ENCODE measurements around the gene PSMB3. TPM values are rescaled to one million over a fixed set of nuclear protein-coding genes. Genes with fewer than 3 reads are reported as not detected.

PSMB3 gene
- total and polyA plus RNA-seq, 9 of the 15 experiments (the other 6 are each of a cell fraction or from before 2014, with no cell fraction given) = 460 to 2,775 (median 574) TPM

DNA sequence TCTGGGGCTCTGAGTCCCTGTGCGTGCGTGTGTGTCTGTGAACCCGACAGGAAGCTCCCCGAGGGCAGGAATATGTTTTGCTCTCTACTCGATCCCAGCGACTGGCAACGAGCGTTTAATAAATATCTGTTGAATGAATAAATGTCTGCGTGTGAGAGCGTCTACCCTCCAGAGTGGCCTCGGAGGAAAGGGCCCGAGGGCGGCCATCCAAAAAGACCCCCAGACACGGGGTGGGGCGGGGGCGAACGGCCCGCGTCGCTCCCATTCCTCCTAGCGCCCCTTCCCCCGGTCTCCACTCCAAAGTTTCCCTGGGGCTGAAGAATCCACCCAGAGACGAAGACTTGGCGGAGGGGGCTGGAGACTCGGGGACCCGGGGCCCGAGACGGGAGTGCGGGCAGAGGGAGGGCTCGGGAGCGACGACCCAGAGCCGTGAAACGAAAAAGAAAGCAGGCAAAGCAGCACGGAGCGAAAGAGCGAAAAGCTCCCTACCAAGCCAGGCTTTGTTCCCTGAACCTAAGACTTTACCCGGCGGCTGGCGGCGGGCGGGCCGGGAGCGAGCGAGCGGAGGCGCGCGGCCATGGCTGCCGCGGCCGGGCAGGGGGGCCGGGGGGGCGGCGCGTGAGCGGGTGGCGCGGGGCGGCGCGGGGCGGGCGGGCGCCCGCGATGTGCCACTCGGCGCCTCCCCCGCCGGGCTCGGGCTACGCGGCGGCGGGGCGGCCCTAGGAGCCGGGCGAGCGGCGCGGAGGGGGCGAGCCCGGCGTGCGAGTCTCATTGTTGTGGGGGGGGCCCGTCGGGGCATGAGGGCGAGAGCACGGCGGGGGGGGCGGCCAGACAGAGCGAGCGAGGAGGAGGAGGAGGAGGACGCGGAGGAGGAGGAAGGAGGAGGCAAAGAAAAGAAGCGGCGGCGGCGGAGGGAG lies 47.7 kb upstream of the PSMB3 start, which contains the start of gene MLLT6 (continued):
- no peak for TF ChIP-seq ZNF165 (CRISPR knock-in tag; IDR thresholded peaks at IDR 0.05; ENCODE audit: borderline replicate concordance)
- TF ChIP-seq TSC22D4 (tag; IDR thresholded peaks at IDR 0.05) = no peak
- no peak for TF ChIP-seq SP2 (IDR thresholded peaks at IDR 0.05; ENCODE audit: extremely low read depth, low read depth, low read length, poor library complexity, severe bottlenecking)
- TF ChIP-seq ATF3 (IDR thresholded peaks at IDR 0.05) = no peak
- TF ChIP-seq ATF3 (CRISPR knock-in tag; conservative IDR thresholded peaks at IDR 0.05) = no peak
- peak; percentile 72 for TF ChIP-seq ZNF263 (CRISPR knock-in tag; IDR thresholded peaks at IDR 0.05; ENCODE audit: borderline replicate concordance)
- 0 out of 2 replicates have a peak, but pooled peaks have one; percentile 9 for TF ChIP-seq ZNF212 (CRISPR knock-in tag; IDR thresholded peaks at IDR 0.05)
- peak; percentile 55 for TF ChIP-seq TBP (optimal IDR thresholded peaks at IDR 0.05; ENCODE audit: low read depth, low read length)
- TF ChIP-seq RFX1 (IDR thresholded peaks at IDR 0.05) = no peak
- no peak for TF ChIP-seq ZNF699 (CRISPR knock-in tag; IDR thresholded peaks at IDR 0.05; ENCODE audit: insufficient replicate concordance)
- no peak for TF ChIP-seq FOS (IDR thresholded peaks at IDR 0.05; ENCODE audit: extremely low read depth, insufficient read length)
- TF ChIP-seq ZNF696 (CRISPR knock-in tag; conservative IDR thresholded peaks at IDR 0.05) = no peak
- TF ChIP-seq, protein P1, sequence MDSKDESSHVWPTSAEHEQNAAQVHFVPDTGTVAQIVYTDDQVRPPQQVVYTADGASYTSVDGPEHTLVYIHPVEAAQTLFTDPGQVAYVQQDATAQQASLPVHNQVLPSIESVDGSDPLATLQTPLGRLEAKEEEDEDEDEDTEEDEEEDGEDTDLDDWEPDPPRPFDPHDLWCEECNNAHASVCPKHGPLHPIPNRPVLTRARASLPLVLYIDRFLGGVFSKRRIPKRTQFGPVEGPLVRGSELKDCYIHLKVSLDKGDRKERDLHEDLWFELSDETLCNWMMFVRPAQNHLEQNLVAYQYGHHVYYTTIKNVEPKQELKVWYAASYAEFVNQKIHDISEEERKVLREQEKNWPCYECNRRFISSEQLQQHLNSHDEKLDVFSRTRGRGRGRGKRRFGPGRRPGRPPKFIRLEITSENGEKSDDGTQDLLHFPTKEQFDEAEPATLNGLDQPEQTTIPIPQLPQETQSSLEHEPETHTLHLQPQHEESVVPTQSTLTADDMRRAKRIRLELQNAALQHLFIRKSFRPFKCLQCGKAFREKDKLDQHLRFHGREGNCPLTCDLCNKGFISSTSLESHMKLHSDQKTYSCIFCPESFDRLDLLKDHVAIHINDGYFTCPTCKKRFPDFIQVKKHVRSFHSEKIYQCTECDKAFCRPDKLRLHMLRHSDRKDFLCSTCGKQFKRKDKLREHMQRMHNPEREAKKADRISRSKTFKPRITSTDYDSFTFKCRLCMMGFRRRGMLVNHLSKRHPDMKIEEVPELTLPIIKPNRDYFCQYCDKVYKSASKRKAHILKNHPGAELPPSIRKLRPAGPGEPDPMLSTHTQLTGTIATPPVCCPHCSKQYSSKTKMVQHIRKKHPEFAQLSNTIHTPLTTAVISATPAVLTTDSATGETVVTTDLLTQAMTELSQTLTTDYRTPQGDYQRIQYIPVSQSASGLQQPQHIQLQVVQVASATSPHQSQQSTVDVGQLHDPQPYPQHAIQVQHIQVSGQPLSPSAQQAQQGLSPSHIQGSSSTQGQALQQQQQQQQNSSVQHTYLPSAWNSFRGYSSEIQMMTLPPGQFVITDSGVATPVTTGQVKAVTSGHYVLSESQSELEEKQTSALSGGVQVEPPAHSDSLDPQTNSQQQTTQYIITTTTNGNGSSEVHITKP (IDR thresholded peaks at IDR 0.05; ENCODE audit: partially characterized antibody) = no peak
- no peak for TF ChIP-seq HLTF (IDR thresholded peaks at IDR 0.05)
- peak; percentile 45 for TF ChIP-seq NFRKB (IDR thresholded peaks at IDR 0.05; ENCODE audit: low read depth)
- no peak for TF ChIP-seq NCOR1 (IDR thresholded peaks at IDR 0.05)
- TF ChIP-seq ZNF766 (CRISPR knock-in tag; conservative IDR thresholded peaks at IDR 0.05) = 0 out of 2 replicates have a peak, but pooled peaks have one; percentile 38
- no peak for TF ChIP-seq ZNF449 (CRISPR knock-in tag; IDR thresholded peaks at IDR 0.05)
- no peak for TF ChIP-seq PREB (CRISPR knock-in tag; IDR thresholded peaks at IDR 0.05)
- TF ChIP-seq ESRRB (CRISPR knock-in tag; IDR thresholded peaks at IDR 0.05; ENCODE audit: borderline replicate concordance) = no peak

Measured in K562 (cell line).